Activated T-helper 9 cell treated with anti-CD3 and anti-CD28 coated beads, Interleukin-2, amount 50 U/mL, for 16 hours (primary cell): ENCODE measurements around the gene MAVS.
"Not testable (repeated sequence)": the region's sequence is repeated elsewhere in the genome, so short reads cannot be mapped to it uniquely, and the experiment has no call there.

Source experiments
- DNase-seq: peaks from one replicate; pipeline ENCODE4 v3.0.0-alpha.2; 2020; ENCODE audit warnings: low read depth

Gene MAVS

GRCh38 chr20:3815703-3816315 is 30.8 kb upstream of the MAVS start:
- DNase-seq: no peak

- DNase-seq: no peak
Measured at GRCh38 chr20:3818155-3819151, 28.2 kb upstream of the MAVS start.

- no peak for DNase-seq
Measured at GRCh38 chr20:3819411-3820047, 27.1 kb upstream of the MAVS start.

- peak; percentile 82 for DNase-seq
Measured at GRCh38 chr20:3820048-3820900, 26.4 kb upstream of the MAVS start, which contains the start of gene AP5S1. Gene AP5S1, plus strand, starts transcription at chr20:3820547. Its CDS starts 1,571 bp downstream, at chr20:3822118.

GRCh38 chr20:3820901-3821727 is 25.5 kb upstream of the MAVS start:
- no peak for DNase-seq

- DNase-seq: no peak
Measured at GRCh38 chr20:3821996-3822395, 24.6 kb upstream of the MAVS start.

- no peak for DNase-seq
Measured at GRCh38 chr20:3823881-3824280, 22.8 kb upstream of the MAVS start.

GRCh38 chr20:3825526-3825925 is 21.1 kb upstream of the MAVS start:
- no peak for DNase-seq

- DNase-seq: no peak
Measured at GRCh38 chr20:3826420-3826819, 20.2 kb upstream of the MAVS start.

GRCh38 chr20:3828798-3829197 is 17.8 kb upstream of the MAVS start:
- no peak for DNase-seq

- not testable (repeated sequence) for DNase-seq
Measured at GRCh38 chr20:3829891-3830290, 16.7 kb upstream of the MAVS start.

GRCh38 chr20:3836132-3836531 is 10.5 kb upstream of the MAVS start:
- no peak for DNase-seq

- DNase-seq: no peak
Measured at GRCh38 chr20:3839328-3839727, 7.3 kb upstream of the MAVS start.

GRCh38 chr20:3840201-3840600 is 6.4 kb upstream of the MAVS start:
- not testable (repeated sequence) for DNase-seq

- DNase-seq: no peak
Measured at GRCh38 chr20:3842348-3842930, 4.2 kb upstream of the MAVS start.

- no peak for DNase-seq
Measured at GRCh38 chr20:3843490-3843889, 3.1 kb upstream of the MAVS start.

GRCh38 chr20:3843990-3844619 is 2.5 kb upstream of the MAVS start:
- DNase-seq: not testable (repeated sequence)

GRCh38 chr20:3846378-3846739 is 275 bp upstream of the MAVS start:
- no peak for DNase-seq

GRCh38 chr20:3847429-3847940 is 851 bp downstream of the MAVS start:
- no peak for DNase-seq

GRCh38 chr20:3848565-3848964 is 1.9 kb downstream of the MAVS start:
- DNase-seq: no peak
